Breast epithelium (tissue), 4 donors: ENCODE results near the gene MAP4K4. TPM values are rescaled to one million over a fixed set of nuclear protein-coding genes. Genes with fewer than 3 reads are reported as not detected.

Experiments
- DNase-seq, 2 donors: peaks; one replicate each; pipeline ENCODE4 v3.0.0-alpha.2; 2019; ENCODE audit warnings: low spot score in 2 of 2
- H3K27ac ChIP-seq, 2 donors: fragments of 200-600 bp; sonication (generic) in 1 of 2; one replicate each; pipeline ENCODE4 v1.5.1; 2016 to 2019; ENCODE audit warnings: mild to moderate bottlenecking in 1 of 2
- H3K27me3 ChIP-seq, 2 donors: fragments of 200-600 bp; sonication (generic) in 1 of 2; one replicate each; pipeline versions ENCODE4 v1.5.1 to v1.6.0; 2017 to 2019; ENCODE audit warnings: control low read depth in 1 of 2, mild to moderate bottlenecking in 1 of 2
- H3K36me3 ChIP-seq: fragments of 200-600 bp; one replicate; pipeline ENCODE4 v1.5.1; 2019
- H3K4me1 ChIP-seq, 2 donors: fragments of 200-600 bp; sonication (generic); one replicate each; pipeline ENCODE4 v1.5.1; 2016 to 2019; ENCODE audit warnings: control low read depth in 1 of 2
- H3K4me3 ChIP-seq, 3 donors: fragments of 200-600 bp; sonication (generic); 1 replicate in 2 of 3; 2 replicates in 1 of 3; pipeline ENCODE4 v1.5.1; 2016 to 2019; ENCODE audit warnings: mild to moderate bottlenecking in 3 of 3, moderate library complexity in 2 of 3
- H3K9me3 ChIP-seq, 2 donors: fragments of 200-600 bp; sonication (generic) in 1 of 2; one replicate each; pipeline ENCODE4 v1.5.1; 2016 to 2019; ENCODE audit warnings: control low read depth in 1 of 2
- POLR2A ChIP-seq: fragments of 450-650 bp; IDR thresholded peaks from one replicate; pipeline ENCODE4 v1.6.1; 2016; ENCODE audit warnings: antibody characterized with exemption, mild to moderate bottlenecking, moderate library complexity
- POLR2AphosphoS5 ChIP-seq, 3 donors: sonication (generic); formaldehyde crosslinking; IDR thresholded peaks; one replicate each; pipeline ENCODE4 v1.6.1; 2017; ENCODE audit warnings: antibody characterized with exemption in 3 of 3
- intact Hi-C: fragments of 100-400 bp; cut with DNase I; formaldehyde crosslinking; loops from one replicate; pipeline ENCODE4 v1.15.1; 2023; ENCODE audit warnings: low total_unique reads
- total RNA-seq, 3 donors: library from RNA; depleted of rRNA; stranded (reverse); fragments of >200 nt; gene quantifications; one replicate each; pipeline ENCODE4 v1.1.0, GENCODE V29; 2016
- TF ChIP-seq, protein P1 (sequence below), 3 donors: fragments of 450-650 bp; IDR thresholded peaks; one replicate each; pipeline ENCODE4 v1.5.1; 2016 to 2017; ENCODE audit warnings: antibody characterized with exemption in 3 of 3, mild to moderate bottlenecking in 3 of 3, moderate library complexity in 3 of 3

The MAP4K4 gene
- total RNA-seq, 3 donors from 2014 or later, result 62.1 to 89.1 (median 74.7) TPM

DNA sequence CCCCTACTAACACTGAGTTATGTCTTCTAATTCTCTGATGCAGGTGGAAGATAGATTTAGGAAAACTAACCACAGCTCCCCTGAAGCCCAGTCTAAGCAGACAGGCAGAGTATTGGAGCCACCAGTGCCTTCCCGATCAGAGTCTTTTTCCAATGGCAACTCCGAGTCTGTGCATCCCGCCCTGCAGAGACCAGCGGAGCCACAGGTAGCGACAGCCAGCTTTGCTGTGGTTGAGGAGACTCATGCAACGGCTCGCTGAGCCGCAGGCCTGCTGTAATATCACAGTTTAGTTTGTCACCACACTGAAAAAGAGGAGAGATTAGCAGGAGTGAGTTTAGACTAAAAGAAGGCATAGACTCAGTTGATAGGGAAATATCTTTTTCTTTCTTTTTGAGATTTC is 163.3 kb downstream of the MAP4K4 start:
- TF ChIP-seq POLR2A (no peak), POLR2AphosphoS5 (IDR thresholded peaks at IDR 0.05) (no peak)
- TF ChIP-seq, protein P1, sequence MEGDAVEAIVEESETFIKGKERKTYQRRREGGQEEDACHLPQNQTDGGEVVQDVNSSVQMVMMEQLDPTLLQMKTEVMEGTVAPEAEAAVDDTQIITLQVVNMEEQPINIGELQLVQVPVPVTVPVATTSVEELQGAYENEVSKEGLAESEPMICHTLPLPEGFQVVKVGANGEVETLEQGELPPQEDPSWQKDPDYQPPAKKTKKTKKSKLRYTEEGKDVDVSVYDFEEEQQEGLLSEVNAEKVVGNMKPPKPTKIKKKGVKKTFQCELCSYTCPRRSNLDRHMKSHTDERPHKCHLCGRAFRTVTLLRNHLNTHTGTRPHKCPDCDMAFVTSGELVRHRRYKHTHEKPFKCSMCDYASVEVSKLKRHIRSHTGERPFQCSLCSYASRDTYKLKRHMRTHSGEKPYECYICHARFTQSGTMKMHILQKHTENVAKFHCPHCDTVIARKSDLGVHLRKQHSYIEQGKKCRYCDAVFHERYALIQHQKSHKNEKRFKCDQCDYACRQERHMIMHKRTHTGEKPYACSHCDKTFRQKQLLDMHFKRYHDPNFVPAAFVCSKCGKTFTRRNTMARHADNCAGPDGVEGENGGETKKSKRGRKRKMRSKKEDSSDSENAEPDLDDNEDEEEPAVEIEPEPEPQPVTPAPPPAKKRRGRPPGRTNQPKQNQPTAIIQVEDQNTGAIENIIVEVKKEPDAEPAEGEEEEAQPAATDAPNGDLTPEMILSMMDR (IDR thresholded peaks at IDR 0.05), result no peak
- no peak for DNase-seq
- Histone ChIP-seq H3K36me3 (no peaks in the 10 kb centered on the region), H3K4me3 (no peak overlapping the region), H3K27ac (no peak overlapping the region), H3K4me1 (no peaks in the 10 kb centered on the region), H3K9me3 (no peaks in the 10 kb centered on the region), H3K27me3 (no peaks in the 10 kb centered on the region)
- intact Hi-C loops, result no loop called here

DNA sequence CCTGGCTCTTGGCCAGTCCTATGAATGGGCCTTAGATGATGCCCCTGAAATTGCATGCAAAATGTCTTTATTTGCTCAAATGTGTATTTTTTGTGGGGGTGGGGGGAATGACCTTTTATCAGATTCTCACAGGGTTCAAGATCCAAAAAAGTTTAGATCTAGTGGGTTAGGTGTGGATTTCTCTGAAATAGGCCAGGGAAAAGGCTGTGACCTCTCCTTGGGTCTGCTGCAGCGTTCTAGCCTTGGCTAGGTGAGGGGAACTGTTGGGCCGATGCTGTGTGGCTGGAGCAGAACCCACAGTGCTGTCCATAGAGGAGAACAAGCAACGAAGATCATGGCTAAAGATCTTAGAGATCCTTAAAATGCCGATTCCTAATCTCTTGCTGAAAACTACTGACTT is 163.9 kb downstream of the MAP4K4 start:
- no peak overlapping the region for H3K4me3 ChIP-seq
- H3K4me1 ChIP-seq, result no peaks in the 10 kb centered on the region
- H3K27ac ChIP-seq, result no peak overlapping the region
- H3K36me3 ChIP-seq, result no peaks in the 10 kb centered on the region
- no peak for TF ChIP-seq POLR2A
- TF ChIP-seq, protein P1 (IDR thresholded peaks at IDR 0.05), result no peak
- no peak for TF ChIP-seq POLR2AphosphoS5 (IDR thresholded peaks at IDR 0.05)
- no peaks in the 10 kb centered on the region for H3K9me3 ChIP-seq
- H3K27me3 ChIP-seq, result no peaks in the 10 kb centered on the region
- intact Hi-C loops, result no loop called here
- no peak for DNase-seq

DNA sequence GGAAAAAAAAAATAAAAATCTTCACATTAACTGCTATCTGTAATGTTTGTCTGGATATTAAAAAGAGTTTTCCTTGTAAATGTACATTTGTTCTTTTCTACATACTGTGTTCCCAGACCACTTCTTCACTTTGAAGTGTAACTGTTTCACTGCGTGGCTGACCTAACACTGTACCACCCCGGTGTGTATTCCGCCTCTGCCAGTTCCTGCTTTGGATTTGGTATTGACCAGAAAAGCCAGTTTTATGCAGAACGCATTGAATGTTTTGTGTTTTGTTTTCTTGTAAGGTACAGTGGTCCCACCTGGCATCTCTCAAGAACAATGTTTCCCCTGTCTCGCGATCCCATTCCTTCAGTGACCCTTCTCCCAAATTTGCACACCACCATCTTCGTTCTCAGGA is 166.0 kb downstream of the MAP4K4 start:
- H3K9me3 ChIP-seq, result no peaks in the 10 kb centered on the region
- no peaks in the 10 kb centered on the region for H3K27me3 ChIP-seq
- no peak for DNase-seq
- TF ChIP-seq, protein P1 (IDR thresholded peaks at IDR 0.05), result no peak
- TF ChIP-seq POLR2AphosphoS5 (IDR thresholded peaks at IDR 0.05), result no peak
- TF ChIP-seq POLR2A, result no peak
- no peaks in the 10 kb centered on the region for H3K4me1 ChIP-seq
- H3K4me3 ChIP-seq, result no peak overlapping the region
- H3K36me3 ChIP-seq, result no peaks in the 10 kb centered on the region
- intact Hi-C loops, result no loop called here
- no peak overlapping the region for H3K27ac ChIP-seq

DNA sequence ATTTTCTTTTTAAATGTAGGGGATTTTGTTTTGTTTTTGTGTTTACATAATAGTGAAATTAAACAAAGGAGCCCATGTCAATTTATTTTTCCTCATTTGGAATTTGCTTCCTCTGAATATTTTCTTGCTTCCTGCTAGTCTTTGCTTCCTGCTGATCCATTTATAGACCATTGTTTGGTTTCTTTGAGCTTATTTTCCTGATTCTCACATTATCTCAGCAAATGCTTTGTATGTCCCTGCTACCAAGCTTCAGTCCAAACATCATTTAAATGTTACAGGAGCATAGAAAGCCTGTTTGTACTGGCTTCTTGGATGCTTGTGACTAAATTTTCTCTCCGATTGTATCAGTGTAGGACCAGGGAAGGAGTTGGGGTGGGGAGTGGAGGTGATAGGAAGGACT is 166.9 kb downstream of the MAP4K4 start:
- intact Hi-C loops, result no loop called here
- Histone ChIP-seq H3K27ac (no peak overlapping the region), H3K9me3 (no peaks in the 10 kb centered on the region), H3K4me3 (no peak overlapping the region), H3K36me3 (no peaks in the 10 kb centered on the region), H3K4me1 (no peaks in the 10 kb centered on the region), H3K27me3 (no peaks in the 10 kb centered on the region)
- DNase-seq, result no peak
- TF ChIP-seq, protein P1 (IDR thresholded peaks at IDR 0.05), result no peak

DNA sequence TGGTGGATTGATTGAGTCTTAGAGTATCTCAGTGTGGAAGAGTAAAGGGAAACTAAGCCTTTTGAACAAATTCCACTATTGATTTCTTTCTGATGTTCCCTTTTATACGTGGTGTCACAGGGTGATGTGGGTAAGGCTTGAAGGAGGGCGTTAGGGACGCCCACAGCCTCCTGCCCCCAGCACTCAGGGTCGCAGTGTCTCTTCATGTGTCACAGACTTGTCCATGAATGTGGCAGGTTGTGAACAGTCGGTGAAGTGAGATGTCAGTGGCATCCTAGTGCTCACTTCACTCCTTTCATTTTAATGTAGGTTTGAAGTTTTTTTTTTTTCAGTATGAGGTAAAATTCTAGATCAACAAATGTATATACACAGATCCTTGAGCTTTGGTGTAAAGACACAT is 171.0 kb downstream of the MAP4K4 start:
- no peak for TF ChIP-seq POLR2A
- TF ChIP-seq POLR2AphosphoS5 (IDR thresholded peaks at IDR 0.05), result no peak
- H3K27ac ChIP-seq, result no peak overlapping the region
- H3K4me3 ChIP-seq, result no peak overlapping the region
- no peak for DNase-seq
- no peaks in the 10 kb centered on the region for H3K4me1 ChIP-seq
- H3K36me3 ChIP-seq, result no peaks in the 10 kb centered on the region
- intact Hi-C loops, result no loop called here
- no peaks in the 10 kb centered on the region for H3K9me3 ChIP-seq
- H3K27me3 ChIP-seq, result no peaks in the 10 kb centered on the region

- no peaks in the 10 kb centered on the region for H3K4me1 ChIP-seq
- no peak overlapping the region for H3K27ac ChIP-seq
- no peaks in the 10 kb centered on the region for H3K9me3 ChIP-seq
- intact Hi-C loops, result no loop called here
- TF ChIP-seq, protein P1 (IDR thresholded peaks at IDR 0.05), result no peak
- TF ChIP-seq POLR2A, result no peak
- TF ChIP-seq POLR2AphosphoS5 (IDR thresholded peaks at IDR 0.05), result no peak
- DNase-seq, result no peak
- no peaks in the 10 kb centered on the region for H3K27me3 ChIP-seq
- no peaks in the 10 kb centered on the region for H3K36me3 ChIP-seq
- H3K4me3 ChIP-seq, result no peak overlapping the region
These were observed 172.0 kb downstream of the MAP4K4 start for GRCh38 chr2:101869527-101869926.
